HG02981 (cell line): ENCODE results near the gene ELMO2.

Source experiments
- ATAC-seq: cut with Tn5 transposase; IDR thresholded peaks from one replicate; pipeline ENCODE4 v1.9.1; 2021; ENCODE audit warnings: mild to moderate bottlenecking, moderate library complexity; ENCODE audit not compliant: unreplicated experiment

ELMO2 gene

DNA sequence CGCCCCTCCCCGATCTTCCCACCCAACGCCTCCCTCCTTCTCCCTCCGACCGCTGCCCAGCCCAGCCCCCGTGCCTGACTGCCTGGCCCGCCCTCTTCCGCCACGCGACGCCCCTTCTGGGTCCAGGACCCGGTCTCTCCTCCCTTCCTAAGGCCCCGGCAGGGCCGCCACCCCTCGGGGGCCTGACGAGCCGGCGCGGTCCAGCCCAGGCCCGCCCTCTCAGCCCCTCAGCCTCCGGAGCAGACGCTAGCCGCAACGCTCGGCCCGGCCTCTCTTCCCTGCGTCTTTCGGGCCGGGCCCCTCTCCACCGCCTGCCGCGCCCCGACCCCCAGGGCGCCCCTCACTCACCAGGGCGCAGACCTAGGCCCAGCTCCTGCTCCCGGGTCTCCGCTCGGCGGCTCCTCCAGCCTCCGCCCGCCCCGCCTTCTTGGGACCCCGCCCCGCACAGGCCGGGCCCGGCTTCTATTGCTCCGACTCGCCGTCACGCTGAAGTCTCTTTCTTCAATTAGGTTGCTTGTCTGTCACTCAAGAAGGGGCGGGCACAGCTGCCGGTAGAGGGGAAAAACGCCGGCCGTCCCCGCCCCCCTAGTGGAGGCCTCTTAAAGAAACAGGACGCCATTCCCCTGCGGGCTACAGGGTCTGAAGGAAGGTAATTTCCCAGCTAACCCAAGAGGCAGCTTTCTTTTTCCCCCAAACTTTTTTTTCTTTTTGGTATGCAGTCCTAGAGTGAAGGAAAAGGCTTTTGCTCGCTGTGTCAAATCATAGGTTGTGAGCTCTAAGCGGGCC, at the start of gene ELMO2:
ELMO2 (minus strand) TSS at position 416 of the 786 bp plus-strand sequence. CDS start 12,133 bp downstream, outside the sequence.
- peak; percentile 88 for ATAC-seq

- no peak for ATAC-seq
Observed at GRCh38 chr20:46455729-46456128, 49.3 kb upstream of the ELMO2 start.

DNA sequence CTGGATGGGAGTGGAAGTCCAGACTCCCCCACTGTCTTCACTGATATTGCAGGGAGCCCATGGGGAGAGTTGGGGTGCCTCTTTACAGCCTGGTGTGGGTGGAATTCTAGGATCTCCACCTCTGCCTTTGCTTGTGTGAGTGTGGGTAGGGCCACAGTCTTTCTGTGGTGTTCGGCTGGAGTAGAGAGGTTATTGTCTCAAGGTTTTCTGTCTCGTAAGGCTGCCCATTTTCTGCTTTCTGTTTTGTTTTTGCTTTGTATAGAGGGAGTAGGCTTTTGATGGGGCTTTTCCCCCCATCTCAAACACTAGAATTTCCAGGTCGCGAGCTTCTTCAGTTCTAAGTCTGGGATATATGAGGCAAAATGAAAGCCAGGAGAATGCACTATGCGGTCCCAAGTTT, 40.4 kb upstream of the ELMO2 start:
- ATAC-seq: no peak

DNA sequence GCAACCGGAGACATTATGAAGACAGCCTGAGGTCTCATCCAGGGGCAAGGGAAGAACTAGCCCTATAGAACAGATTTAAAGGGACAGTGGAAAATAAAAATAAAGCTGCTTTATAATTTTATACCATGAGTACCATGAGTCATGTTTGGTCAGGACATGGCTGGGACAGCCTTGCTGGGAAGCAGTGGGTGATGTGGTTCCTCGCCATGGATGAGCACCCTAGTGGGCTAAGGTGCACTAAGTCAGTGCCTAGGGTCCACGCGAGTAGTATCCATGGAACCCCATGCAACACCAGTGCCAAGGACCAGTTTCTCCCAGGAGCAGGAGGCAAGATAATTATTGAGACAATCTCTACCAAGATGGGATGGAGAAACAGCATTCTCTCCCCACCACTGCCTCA, 33.4 kb upstream of the ELMO2 start:
- no peak for ATAC-seq

DNA sequence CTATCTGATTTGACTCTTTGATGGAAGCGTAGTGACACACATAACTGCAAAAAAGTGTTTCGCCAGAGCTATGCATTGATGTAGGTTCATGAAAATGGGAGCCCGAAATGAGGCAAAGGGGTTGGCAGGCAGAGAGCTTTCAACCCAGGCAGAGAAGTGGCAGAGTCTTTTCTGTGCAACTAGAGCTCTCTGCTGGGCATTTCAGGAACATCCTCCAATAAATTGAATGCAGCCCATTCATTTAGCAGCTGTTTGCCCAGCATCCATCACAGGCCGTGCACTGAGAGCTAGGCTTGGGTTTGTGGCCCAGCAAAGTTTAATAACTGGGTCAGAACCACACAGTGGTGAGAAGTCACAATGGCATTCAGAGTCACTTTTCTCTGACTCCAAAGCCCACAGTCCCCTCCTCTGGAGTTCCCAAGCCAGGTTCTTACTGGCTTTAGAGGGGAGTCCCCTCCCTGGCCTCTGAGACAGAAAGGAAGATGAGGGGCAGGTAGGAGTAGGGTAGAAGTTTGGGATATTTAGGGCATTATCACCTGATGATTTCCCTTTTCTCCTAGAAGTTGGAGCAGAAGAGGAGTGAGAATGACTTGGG, 31.8 kb upstream of the ELMO2 start:
- ATAC-seq: no peak

- ATAC-seq: no peak
Observed at GRCh38 chr20:46435146-46435545, 28.7 kb upstream of the ELMO2 start.

- ATAC-seq: no peak
Observed at GRCh38 chr20:46434597-46434996, 28.2 kb upstream of the ELMO2 start.

GRCh38 chr20:46433051-46433450, 26.6 kb upstream of the ELMO2 start:
- ATAC-seq: no peak

DNA sequence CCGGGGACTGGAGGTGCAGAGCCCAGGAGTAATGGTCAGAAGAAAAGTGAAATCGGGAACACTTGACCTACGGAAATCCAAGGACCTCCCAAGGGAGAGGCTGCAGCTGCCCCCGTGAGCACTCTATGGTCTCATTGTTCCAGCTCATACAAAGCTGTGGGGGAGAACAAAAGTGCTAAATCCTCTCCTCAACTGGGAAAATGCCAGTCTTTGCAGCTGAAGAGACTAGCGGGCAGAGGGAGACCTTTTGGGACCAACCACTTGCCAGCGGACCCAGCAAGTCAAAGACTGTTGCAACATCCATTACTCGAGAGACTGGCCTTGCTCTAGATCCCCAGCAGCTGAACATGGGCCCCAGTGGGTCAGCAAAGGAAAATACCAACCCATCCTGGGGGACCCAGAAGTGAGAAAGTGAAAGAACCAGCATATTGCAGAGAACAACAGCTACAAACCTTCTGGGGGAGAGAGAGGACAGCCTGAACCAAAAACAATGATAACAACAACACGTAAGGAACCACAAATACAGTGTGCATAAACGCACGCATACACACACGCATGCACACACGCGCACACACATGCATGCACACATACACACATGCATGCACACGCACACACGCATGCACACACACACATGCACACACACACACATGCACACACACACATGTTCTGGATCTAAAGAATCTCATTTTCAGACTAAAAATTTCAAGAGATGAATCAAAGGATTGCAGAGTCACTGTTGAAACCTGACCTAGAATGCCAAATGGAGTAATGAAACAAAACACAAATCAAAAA, 24.7 kb upstream of the ELMO2 start:
- ATAC-seq: no peak

DNA sequence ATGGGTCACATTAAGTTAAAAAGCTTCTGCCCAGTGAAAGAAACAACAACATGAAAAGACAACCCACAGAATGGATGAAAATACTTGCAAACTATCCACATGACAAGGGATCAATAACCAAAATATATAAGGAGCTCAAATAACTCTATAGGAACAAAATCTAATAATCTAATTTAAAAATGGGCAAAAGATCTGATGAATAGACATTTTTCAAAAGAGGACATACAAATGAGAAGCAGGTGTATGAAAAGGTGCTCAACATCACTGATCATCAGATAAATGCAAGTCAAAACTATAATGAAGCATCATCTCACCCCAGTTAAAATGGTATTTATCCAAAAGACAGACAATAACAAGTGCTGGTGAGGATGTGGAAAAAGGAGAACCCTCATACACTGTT, 21.0 kb upstream of the ELMO2 start:
- ATAC-seq: no peak

- ATAC-seq: no peak
Observed at GRCh38 chr20:46423882-46424482, 17.6 kb upstream of the ELMO2 start.

GRCh38 chr20:46423342-46423741, 16.9 kb upstream of the ELMO2 start:
- ATAC-seq: no peak

DNA sequence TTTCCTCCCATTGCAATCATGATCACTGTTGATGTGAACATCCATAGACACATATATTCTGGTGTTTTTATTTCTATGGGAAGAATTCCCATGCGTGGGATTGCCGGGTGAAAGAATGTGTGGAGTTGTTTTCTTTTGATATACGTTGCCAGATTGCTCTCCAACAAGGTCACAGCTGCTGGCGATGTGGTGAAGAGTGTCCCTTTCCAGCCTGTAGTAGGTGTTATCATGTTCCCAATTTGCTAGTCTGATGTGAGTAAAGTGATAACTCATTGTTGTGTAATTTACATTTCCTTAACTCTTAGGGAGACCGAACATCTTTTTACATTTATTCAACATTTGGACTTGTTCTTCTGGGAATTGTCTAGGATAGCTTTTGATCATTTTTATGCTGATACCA, 14.5 kb upstream of the ELMO2 start:
- ATAC-seq: no peak

- no peak for ATAC-seq
Observed at GRCh38 chr20:46419882-46420281, 13.5 kb upstream of the ELMO2 start.

- no peak for ATAC-seq
Observed at GRCh38 chr20:46416839-46417238, 10.4 kb upstream of the ELMO2 start.

DNA sequence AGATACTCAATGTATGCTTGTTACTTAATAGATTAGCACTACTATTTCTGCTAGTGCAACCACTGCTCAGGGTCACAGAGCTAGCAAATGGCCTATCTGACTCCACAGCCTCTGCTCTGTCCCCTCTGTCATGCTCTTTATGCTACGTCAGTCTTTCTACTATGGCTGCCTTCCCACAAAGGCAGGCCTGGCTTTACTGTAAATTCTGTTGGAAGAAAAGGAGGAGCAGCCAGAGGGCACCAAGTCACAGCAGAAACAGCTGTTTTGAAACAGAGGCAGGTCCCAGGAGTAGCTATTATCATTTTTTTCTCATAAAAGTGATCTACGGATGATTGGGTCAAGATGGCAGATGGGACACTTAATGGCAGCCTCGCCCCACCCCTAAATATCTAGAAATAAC, 10.0 kb upstream of the ELMO2 start:
- ATAC-seq: no peak

GRCh38 chr20:46415773-46416172, 9.4 kb upstream of the ELMO2 start:
- no peak for ATAC-seq

GRCh38 chr20:46414608-46415007, 8.2 kb upstream of the ELMO2 start:
- no peak for ATAC-seq

DNA sequence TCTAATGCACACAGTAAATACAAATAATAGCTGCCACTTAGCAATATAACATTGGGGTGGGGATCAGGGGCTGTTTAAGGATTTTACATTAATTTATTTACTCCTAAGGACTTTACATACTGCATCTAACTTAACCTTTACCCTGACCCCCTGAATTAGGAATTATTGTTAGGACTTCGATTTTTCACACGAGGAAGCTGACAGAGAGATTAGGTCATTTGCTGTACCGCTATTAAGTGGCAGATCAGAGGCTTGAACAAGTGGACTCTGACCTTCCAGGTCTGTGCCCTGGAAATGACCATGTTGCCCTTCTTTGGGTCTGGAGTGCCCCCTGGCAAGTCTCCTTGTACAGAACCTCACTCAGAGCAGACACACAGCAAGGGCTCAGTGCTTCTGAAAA, 5.2 kb upstream of the ELMO2 start:
- ATAC-seq: no peak

GRCh38 chr20:46408281-46408731, 1.9 kb upstream of the ELMO2 start:
- ATAC-seq: no peak

DNA sequence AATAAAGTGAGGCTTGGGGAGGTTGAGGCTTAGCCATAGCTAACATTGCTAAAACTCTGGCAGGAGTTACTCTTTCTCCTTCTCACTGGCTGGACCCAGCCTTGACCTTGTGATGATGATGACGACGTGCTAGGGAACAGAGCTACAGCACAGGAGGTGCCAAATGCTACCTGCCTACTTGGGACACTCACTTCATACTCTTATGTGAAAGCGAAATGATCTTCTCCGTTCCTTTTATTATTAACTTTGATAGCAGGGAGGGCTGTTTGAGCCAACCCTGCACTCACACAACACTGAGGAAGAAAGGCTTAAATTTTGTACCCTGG, 1.2 kb upstream of the ELMO2 start:
- no peak for ATAC-seq
